HEK293 (cell line): ENCODE data around the gene P4HA2.

Source experiments
- GLIS2 ChIP-seq: fragments of 450-650 bp; formaldehyde crosslinking; IDR thresholded peaks from 2 replicates; pipeline ENCODE4 v1.5.1; 2016; ENCODE audit warnings: missing biosample characterization, missing genetic modification characterization
- HOXC10 ChIP-seq: sonication (generic); formaldehyde crosslinking; IDR thresholded peaks from 2 replicates; pipeline ENCODE4 v1.8.1; 2023; ENCODE audit warnings: mild to moderate bottlenecking, missing genetic modification reagents
- KLF9 ChIP-seq: fragments of 450-650 bp; formaldehyde crosslinking; IDR thresholded peaks from 2 replicates; pipeline ENCODE4 v1.5.1; 2016; ENCODE audit warnings: missing biosample characterization, missing genetic modification characterization, low read depth
- SP3 ChIP-seq: fragments of 450-650 bp; formaldehyde crosslinking; IDR thresholded peaks from 2 replicates; pipeline ENCODE4 v1.5.1; 2016; ENCODE audit warnings: missing biosample characterization, missing genetic modification characterization
- YY2 ChIP-seq: fragments of 450-650 bp; formaldehyde crosslinking; IDR thresholded peaks from 2 replicates; pipeline ENCODE4 v1.5.1; 2016; ENCODE audit warnings: missing biosample characterization, missing genetic modification characterization
- ZBTB17 ChIP-seq: fragments of 450-650 bp; formaldehyde crosslinking; IDR thresholded peaks from 2 replicates; pipeline ENCODE4 v1.5.1; 2016; ENCODE audit warnings: missing biosample characterization, missing genetic modification characterization
- ZEB2 ChIP-seq: fragments of 450-650 bp; formaldehyde crosslinking; IDR thresholded peaks from 2 replicates; pipeline ENCODE4 v1.5.1; 2016; ENCODE audit warnings: missing biosample characterization, missing genetic modification characterization
- ZFP69B ChIP-seq: fragments of 450-650 bp; formaldehyde crosslinking; IDR thresholded peaks from 2 replicates; pipeline ENCODE4 v1.5.1; 2016; ENCODE audit warnings: missing biosample characterization, missing genetic modification characterization
- ZNF157 ChIP-seq: fragments of 450-650 bp; formaldehyde crosslinking; IDR thresholded peaks from 2 replicates; pipeline ENCODE4 v1.5.1; 2016; ENCODE audit warnings: missing biosample characterization, missing genetic modification characterization
- ZNF2 ChIP-seq: fragments of 450-650 bp; formaldehyde crosslinking; IDR thresholded peaks from 2 replicates; pipeline ENCODE4 v1.5.1; 2016; ENCODE audit warnings: missing biosample characterization, missing genetic modification characterization
- ZNF239 ChIP-seq: fragments of 450-650 bp; formaldehyde crosslinking; IDR thresholded peaks from 2 replicates; pipeline ENCODE4 v1.5.1; 2016; ENCODE audit warnings: missing biosample characterization, missing genetic modification characterization
- ZNF404 ChIP-seq: fragments of 450-650 bp; formaldehyde crosslinking; IDR thresholded peaks from 2 replicates; pipeline ENCODE4 v1.5.1; 2017; ENCODE audit warnings: missing biosample characterization, missing genetic modification characterization
- ZNF514 ChIP-seq: fragments of 450-650 bp; formaldehyde crosslinking; IDR thresholded peaks from 2 replicates; pipeline ENCODE4 v1.5.1; 2016; ENCODE audit warnings: missing biosample characterization, missing genetic modification characterization
- ZNF544 ChIP-seq: fragments of 450-650 bp; formaldehyde crosslinking; IDR thresholded peaks from 2 replicates; pipeline ENCODE4 v1.5.0; 2017; ENCODE audit warnings: missing biosample characterization, missing genetic modification characterization
- ZNF549 ChIP-seq: fragments of 450-650 bp; IDR thresholded peaks from 2 replicates; pipeline ENCODE4 v1.5.1; 2018; ENCODE audit warnings: missing biosample characterization, missing genetic modification characterization, mild to moderate bottlenecking, inconsistent platforms, moderate library complexity
- ZNF654 ChIP-seq: fragments of 450-650 bp; formaldehyde crosslinking; IDR thresholded peaks from 2 replicates; pipeline ENCODE4 v1.5.1; 2016; ENCODE audit warnings: low read depth, missing biosample characterization, missing genetic modification characterization
- ZNF670 ChIP-seq: fragments of 450-650 bp; formaldehyde crosslinking; IDR thresholded peaks from 2 replicates; pipeline ENCODE4 v1.5.1; 2016; ENCODE audit warnings: missing biosample characterization, missing genetic modification characterization, low read depth
- ZNF777 ChIP-seq: fragments of 450-650 bp; formaldehyde crosslinking; IDR thresholded peaks from 2 replicates; pipeline ENCODE4 v1.5.1; 2017; ENCODE audit warnings: missing biosample characterization, missing genetic modification characterization, borderline replicate concordance
- ZNF843 ChIP-seq: fragments of 450-650 bp; formaldehyde crosslinking; IDR thresholded peaks from 2 replicates; pipeline ENCODE4 v1.5.1; 2016; ENCODE audit warnings: missing biosample characterization, missing genetic modification characterization
- TF ChIP-seq, protein P1 (sequence below): fragments of 450-650 bp; formaldehyde crosslinking; IDR thresholded peaks from 2 replicates; pipeline ENCODE4 v1.5.1; 2016; ENCODE audit warnings: missing biosample characterization, missing genetic modification characterization
- TF ChIP-seq, protein P2 (sequence below): fragments of 450-650 bp; formaldehyde crosslinking; IDR thresholded peaks from 2 replicates; pipeline ENCODE4 v1.5.1; 2016; ENCODE audit warnings: missing biosample characterization, missing genetic modification characterization
- TF ChIP-seq, protein P3 (sequence below): fragments of 450-650 bp; formaldehyde crosslinking; IDR thresholded peaks from 2 replicates; pipeline ENCODE4 v1.5.1; 2016; ENCODE audit warnings: missing biosample characterization, missing genetic modification characterization
- TF ChIP-seq, protein P4 (sequence below): fragments of 450-650 bp; formaldehyde crosslinking; IDR thresholded peaks from 2 replicates; pipeline ENCODE4 v1.5.1; 2016; ENCODE audit warnings: missing biosample characterization, missing genetic modification characterization
- TF ChIP-seq, protein P5 (sequence below): fragments of 450-650 bp; formaldehyde crosslinking; IDR thresholded peaks from 2 replicates; pipeline ENCODE4 v1.5.1; 2016; ENCODE audit warnings: missing biosample characterization, missing genetic modification characterization
- TF ChIP-seq, protein P6 (sequence below): fragments of 450-650 bp; formaldehyde crosslinking; IDR thresholded peaks from 2 replicates; pipeline ENCODE4; 2016; ENCODE audit warnings: missing biosample characterization, missing genetic modification characterization
- TF ChIP-seq, protein P7 (sequence below): fragments of 450-650 bp; formaldehyde crosslinking; IDR thresholded peaks from 2 replicates; pipeline ENCODE4 v1.5.1; 2016; ENCODE audit warnings: missing biosample characterization, missing genetic modification characterization

The P4HA2 gene

DNA sequence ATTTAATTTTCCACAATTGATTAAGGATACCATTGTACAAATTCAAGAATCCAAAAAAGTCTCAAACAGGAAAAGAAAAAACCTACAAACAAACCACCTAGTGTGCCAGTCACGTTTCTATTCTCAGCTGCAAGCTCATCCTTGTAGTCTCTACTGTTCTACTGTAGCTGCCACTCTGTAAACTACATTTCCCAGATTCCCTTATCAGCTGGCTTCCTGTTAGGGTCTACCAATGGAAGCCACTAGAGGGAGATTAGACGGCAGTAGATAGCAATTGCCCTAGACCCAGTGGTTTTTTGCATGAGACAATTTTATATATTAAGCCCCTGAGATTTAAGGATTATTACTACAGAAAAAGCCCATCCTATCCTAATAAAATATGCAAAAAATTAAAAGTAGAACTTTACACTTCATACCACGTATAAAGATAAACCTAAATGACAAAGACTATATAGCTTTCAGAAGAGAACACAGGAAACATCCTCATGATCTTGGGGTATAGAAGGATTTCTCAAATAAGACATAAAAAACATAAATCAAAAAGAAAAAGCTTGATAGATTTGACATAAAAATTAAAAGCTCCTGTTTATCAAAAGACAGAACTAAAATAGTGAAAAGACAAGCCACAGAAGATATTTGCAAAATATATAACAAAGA, 37.4 kb downstream of the P4HA2 start (continued):
- TF ChIP-seq, protein P1, sequence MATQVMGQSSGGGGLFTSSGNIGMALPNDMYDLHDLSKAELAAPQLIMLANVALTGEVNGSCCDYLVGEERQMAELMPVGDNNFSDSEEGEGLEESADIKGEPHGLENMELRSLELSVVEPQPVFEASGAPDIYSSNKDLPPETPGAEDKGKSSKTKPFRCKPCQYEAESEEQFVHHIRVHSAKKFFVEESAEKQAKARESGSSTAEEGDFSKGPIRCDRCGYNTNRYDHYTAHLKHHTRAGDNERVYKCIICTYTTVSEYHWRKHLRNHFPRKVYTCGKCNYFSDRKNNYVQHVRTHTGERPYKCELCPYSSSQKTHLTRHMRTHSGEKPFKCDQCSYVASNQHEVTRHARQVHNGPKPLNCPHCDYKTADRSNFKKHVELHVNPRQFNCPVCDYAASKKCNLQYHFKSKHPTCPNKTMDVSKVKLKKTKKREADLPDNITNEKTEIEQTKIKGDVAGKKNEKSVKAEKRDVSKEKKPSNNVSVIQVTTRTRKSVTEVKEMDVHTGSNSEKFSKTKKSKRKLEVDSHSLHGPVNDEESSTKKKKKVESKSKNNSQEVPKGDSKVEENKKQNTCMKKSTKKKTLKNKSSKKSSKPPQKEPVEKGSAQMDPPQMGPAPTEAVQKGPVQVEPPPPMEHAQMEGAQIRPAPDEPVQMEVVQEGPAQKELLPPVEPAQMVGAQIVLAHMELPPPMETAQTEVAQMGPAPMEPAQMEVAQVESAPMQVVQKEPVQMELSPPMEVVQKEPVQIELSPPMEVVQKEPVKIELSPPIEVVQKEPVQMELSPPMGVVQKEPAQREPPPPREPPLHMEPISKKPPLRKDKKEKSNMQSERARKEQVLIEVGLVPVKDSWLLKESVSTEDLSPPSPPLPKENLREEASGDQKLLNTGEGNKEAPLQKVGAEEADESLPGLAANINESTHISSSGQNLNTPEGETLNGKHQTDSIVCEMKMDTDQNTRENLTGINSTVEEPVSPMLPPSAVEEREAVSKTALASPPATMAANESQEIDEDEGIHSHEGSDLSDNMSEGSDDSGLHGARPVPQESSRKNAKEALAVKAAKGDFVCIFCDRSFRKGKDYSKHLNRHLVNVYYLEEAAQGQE (tag by site-specific recombination) = no peak
- TF ChIP-seq YY2 (tag by site-specific recombination) = no peak
- no peak for TF ChIP-seq ZEB2 (tag by site-specific recombination)
- no peak for TF ChIP-seq ZNF670
- TF ChIP-seq ZNF654 (tag by site-specific recombination) = peak; percentile 7; the same call in 1 of the 2 replicates
- TF ChIP-seq, protein P2, sequence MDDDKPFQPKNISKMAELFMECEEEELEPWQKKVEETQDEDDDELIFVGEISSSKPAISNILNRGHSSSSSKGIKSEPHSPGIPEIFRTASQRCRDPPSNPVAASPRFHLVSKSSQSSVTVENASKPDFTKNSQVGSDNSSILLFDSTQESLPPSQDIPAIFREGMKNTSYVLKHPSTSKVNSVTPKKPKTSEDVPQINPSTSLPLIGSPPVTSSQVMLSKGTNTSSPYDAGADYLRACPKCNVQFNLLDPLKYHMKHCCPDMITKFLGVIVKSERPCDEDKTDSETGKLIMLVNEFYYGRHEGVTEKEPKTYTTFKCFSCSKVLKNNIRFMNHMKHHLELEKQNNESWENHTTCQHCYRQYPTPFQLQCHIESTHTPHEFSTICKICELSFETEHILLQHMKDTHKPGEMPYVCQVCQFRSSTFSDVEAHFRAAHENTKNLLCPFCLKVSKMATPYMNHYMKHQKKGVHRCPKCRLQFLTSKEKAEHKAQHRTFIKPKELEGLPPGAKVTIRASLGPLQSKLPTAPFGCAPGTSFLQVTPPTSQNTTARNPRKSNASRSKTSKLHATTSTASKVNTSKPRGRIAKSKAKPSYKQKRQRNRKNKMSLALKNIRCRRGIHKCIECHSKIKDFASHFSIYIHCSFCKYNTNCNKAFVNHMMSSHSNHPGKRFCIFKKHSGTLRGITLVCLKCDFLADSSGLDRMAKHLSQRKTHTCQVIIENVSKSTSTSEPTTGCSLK (tag by site-specific recombination) = no peak
- TF ChIP-seq, protein P3, sequence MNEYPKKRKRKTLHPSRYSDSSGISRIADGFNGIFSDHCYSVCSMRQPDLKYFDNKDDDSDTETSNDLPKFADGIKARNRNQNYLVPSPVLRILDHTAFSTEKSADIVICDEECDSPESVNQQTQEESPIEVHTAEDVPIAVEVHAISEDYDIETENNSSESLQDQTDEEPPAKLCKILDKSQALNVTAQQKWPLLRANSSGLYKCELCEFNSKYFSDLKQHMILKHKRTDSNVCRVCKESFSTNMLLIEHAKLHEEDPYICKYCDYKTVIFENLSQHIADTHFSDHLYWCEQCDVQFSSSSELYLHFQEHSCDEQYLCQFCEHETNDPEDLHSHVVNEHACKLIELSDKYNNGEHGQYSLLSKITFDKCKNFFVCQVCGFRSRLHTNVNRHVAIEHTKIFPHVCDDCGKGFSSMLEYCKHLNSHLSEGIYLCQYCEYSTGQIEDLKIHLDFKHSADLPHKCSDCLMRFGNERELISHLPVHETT = no peak
- TF ChIP-seq ZNF157 (tag by site-specific recombination) = no peak
- TF ChIP-seq, protein P4, sequence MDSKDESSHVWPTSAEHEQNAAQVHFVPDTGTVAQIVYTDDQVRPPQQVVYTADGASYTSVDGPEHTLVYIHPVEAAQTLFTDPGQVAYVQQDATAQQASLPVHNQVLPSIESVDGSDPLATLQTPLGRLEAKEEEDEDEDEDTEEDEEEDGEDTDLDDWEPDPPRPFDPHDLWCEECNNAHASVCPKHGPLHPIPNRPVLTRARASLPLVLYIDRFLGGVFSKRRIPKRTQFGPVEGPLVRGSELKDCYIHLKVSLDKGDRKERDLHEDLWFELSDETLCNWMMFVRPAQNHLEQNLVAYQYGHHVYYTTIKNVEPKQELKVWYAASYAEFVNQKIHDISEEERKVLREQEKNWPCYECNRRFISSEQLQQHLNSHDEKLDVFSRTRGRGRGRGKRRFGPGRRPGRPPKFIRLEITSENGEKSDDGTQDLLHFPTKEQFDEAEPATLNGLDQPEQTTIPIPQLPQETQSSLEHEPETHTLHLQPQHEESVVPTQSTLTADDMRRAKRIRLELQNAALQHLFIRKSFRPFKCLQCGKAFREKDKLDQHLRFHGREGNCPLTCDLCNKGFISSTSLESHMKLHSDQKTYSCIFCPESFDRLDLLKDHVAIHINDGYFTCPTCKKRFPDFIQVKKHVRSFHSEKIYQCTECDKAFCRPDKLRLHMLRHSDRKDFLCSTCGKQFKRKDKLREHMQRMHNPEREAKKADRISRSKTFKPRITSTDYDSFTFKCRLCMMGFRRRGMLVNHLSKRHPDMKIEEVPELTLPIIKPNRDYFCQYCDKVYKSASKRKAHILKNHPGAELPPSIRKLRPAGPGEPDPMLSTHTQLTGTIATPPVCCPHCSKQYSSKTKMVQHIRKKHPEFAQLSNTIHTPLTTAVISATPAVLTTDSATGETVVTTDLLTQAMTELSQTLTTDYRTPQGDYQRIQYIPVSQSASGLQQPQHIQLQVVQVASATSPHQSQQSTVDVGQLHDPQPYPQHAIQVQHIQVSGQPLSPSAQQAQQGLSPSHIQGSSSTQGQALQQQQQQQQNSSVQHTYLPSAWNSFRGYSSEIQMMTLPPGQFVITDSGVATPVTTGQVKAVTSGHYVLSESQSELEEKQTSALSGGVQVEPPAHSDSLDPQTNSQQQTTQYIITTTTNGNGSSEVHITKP = peak; percentile 91
- TF ChIP-seq, protein P5, sequence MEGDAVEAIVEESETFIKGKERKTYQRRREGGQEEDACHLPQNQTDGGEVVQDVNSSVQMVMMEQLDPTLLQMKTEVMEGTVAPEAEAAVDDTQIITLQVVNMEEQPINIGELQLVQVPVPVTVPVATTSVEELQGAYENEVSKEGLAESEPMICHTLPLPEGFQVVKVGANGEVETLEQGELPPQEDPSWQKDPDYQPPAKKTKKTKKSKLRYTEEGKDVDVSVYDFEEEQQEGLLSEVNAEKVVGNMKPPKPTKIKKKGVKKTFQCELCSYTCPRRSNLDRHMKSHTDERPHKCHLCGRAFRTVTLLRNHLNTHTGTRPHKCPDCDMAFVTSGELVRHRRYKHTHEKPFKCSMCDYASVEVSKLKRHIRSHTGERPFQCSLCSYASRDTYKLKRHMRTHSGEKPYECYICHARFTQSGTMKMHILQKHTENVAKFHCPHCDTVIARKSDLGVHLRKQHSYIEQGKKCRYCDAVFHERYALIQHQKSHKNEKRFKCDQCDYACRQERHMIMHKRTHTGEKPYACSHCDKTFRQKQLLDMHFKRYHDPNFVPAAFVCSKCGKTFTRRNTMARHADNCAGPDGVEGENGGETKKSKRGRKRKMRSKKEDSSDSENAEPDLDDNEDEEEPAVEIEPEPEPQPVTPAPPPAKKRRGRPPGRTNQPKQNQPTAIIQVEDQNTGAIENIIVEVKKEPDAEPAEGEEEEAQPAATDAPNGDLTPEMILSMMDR (tag by site-specific recombination) = peak; percentile 74
- no peak for TF ChIP-seq HOXC10
- TF ChIP-seq ZNF544 (tag by site-specific recombination) = no peak
- TF ChIP-seq ZNF2 = no peak
- no peak for TF ChIP-seq ZNF404 (tag by site-specific recombination)
- peak; percentile 59; the same call in 1 of the 2 replicates for TF ChIP-seq ZBTB17 (tag by site-specific recombination)
- TF ChIP-seq, protein P6, sequence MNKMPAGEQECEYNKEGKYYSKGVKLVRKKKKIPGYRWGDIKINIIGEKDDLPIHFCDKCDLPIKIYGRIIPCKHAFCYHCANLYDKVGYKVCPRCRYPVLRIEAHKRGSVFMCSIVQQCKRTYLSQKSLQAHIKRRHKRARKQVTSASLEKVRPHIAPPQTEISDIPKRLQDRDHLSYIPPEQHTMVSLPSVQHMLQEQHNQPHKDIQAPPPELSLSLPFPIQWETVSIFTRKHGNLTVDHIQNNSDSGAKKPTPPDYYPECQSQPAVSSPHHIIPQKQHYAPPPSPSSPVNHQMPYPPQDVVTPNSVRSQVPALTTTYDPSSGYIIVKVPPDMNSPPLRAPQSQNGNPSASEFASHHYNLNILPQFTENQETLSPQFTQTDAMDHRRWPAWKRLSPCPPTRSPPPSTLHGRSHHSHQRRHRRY (tag by site-specific recombination) = no peak
- TF ChIP-seq ZNF843 (tag by site-specific recombination) = no peak
- TF ChIP-seq SP3 (tag by site-specific recombination) = no peak
- TF ChIP-seq ZNF514 (tag by site-specific recombination) = no peak
- TF ChIP-seq GLIS2 (tag by site-specific recombination) = no peak
- no peak for TF ChIP-seq ZNF777 (tag by site-specific recombination)
- no peak for TF ChIP-seq ZFP69B
- TF ChIP-seq ZNF239 (tag by site-specific recombination) = no peak
- TF ChIP-seq, protein P7, sequence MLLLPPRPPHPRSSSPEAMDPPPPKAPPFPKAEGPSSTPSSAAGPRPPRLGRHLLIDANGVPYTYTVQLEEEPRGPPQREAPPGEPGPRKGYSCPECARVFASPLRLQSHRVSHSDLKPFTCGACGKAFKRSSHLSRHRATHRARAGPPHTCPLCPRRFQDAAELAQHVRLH (tag by site-specific recombination) = no peak
- no peak for TF ChIP-seq ZNF549 (tag by site-specific recombination)
- no peak for TF ChIP-seq KLF9 (tag by site-specific recombination)
